Chondrocyte (in vitro differentiated cells): ENCODE measurements around the gene ZNF132. TPM values are rescaled to one million over a fixed set of nuclear protein-coding genes. Genes with fewer than 3 reads are reported as not detected.
A peak's percentile ranks its signal among the peaks of the same experiment; 100 is the strongest.
"Not testable (repeated sequence)": the region's sequence is repeated elsewhere in the genome, so short reads cannot be mapped to it uniquely, and the experiment has no call there.

Experiments used
- DNase-seq: peaks from one replicate; pipeline ENCODE4 v3.0.0; 2021; ENCODE audit warnings: mixed read lengths, low spot score
- H3K27ac Mint-ChIP-seq: one replicate; pipeline ENCODE4 v1.8.0; 2021; ENCODE audit warnings: mild to moderate bottlenecking, moderate library complexity, mixed read lengths; ENCODE audit not compliant: unreplicated experiment
- H3K27me3 Mint-ChIP-seq: 2 replicates; pipeline ENCODE4 v1.8.0; 2021; ENCODE audit warnings: low read depth, mixed read lengths
- H3K36me3 Mint-ChIP-seq: 2 replicates; pipeline ENCODE4 v1.8.0; 2021; ENCODE audit warnings: low read depth, mixed read lengths
- H3K4me1 Mint-ChIP-seq: 2 replicates; pipeline ENCODE4 v1.8.0; 2021; ENCODE audit warnings: low read depth, mild to moderate bottlenecking, mixed read lengths
- H3K4me3 Mint-ChIP-seq: one replicate; pipeline ENCODE4 v1.8.0; 2021; ENCODE audit warnings: mild to moderate bottlenecking, moderate library complexity, mixed read lengths; ENCODE audit not compliant: unreplicated experiment
- H3K9me3 Mint-ChIP-seq: 2 replicates; pipeline ENCODE4 v1.8.0; 2021; ENCODE audit warnings: low read depth, mixed read lengths
- CTCF ChIP-seq: fragments of 200-600 bp; sonication (generic); IDR thresholded peaks from 2 replicates; pipeline ENCODE4 v1.5.0; 2021; ENCODE audit warnings: antibody characterized with exemption, mild to moderate bottlenecking, moderate library complexity
- total RNA-seq: library from RNA; stranded (reverse); gene quantifications from 3 replicates; pipeline ENCODE4 v1.2.1, GENCODE V29; 2021

Gene ZNF132
- total RNA-seq, 1 donor from 2014 or later: 1.8 TPM

- H3K4me3 Mint-ChIP-seq: no peak overlapping the region
- peaks cover 3% of the 10 kb centered on the region for H3K36me3 Mint-ChIP-seq
- H3K27ac Mint-ChIP-seq: no peak overlapping the region
- TF ChIP-seq CTCF: no peak
- H3K9me3 Mint-ChIP-seq: no peaks in the 10 kb centered on the region
- peaks cover 35% of the 10 kb centered on the region for H3K4me1 Mint-ChIP-seq
- H3K27me3 Mint-ChIP-seq: no peaks in the 10 kb centered on the region
- no peak for DNase-seq
Observed at GRCh38 chr19:58471736-58472135, 31.8 kb upstream of the ZNF132 start.

GRCh38 chr19:58470837-58471543, 31.0 kb upstream of the ZNF132 start:
- H3K4me1 Mint-ChIP-seq: peaks cover 38% of the 10 kb centered on the region
- DNase-seq, H3K27ac Mint-ChIP-seq, H3K36me3 Mint-ChIP-seq, H3K27me3 Mint-ChIP-seq, H3K9me3 Mint-ChIP-seq, H3K4me3 Mint-ChIP-seq: not testable (repeated sequence)

GRCh38 chr19:58469241-58470013, 29.5 kb upstream of the ZNF132 start:
- Mint-ChIP-seq H3K4me1 (peaks cover 27% of the 10 kb centered on the region), H3K4me3 (no peak overlapping the region), H3K9me3 (no peaks in the 10 kb centered on the region), H3K36me3 (peaks cover 3% of the 10 kb centered on the region), H3K27ac (no peak overlapping the region), H3K27me3 (no peaks in the 10 kb centered on the region)
- TF ChIP-seq CTCF: no peak
- DNase-seq: no peak

- H3K27ac Mint-ChIP-seq: peak overlapping the region; percentile 76
- peak overlapping the region; percentile 85 for H3K4me3 Mint-ChIP-seq
- no peak for TF ChIP-seq CTCF
- H3K36me3 Mint-ChIP-seq: peaks cover 3% of the 10 kb centered on the region
- H3K4me1 Mint-ChIP-seq: peaks cover 21% of the 10 kb centered on the region
- H3K27me3 Mint-ChIP-seq: no peaks in the 10 kb centered on the region
- no peak for DNase-seq
- no peaks in the 10 kb centered on the region for H3K9me3 Mint-ChIP-seq
Observed at GRCh38 chr19:58468216-58468839, 28.4 kb upstream of the ZNF132 start.

- Mint-ChIP-seq H3K4me3 (peak within 1 kb of the TSS; percentile 85), H3K27me3 (no peaks in the 10 kb centered on the region), H3K36me3 (peaks cover 3% of the 10 kb centered on the region), H3K9me3 (no peaks in the 10 kb centered on the region), H3K4me1 (peaks cover 21% of the 10 kb centered on the region), H3K27ac (peak within 1 kb of the TSS; percentile 86)
- peak; percentile 14 for TF ChIP-seq CTCF
- DNase-seq: peak; percentile 99
Observed at GRCh38 chr19:58466760-58467589, 27.0 kb upstream of the ZNF132 start, which contains the start of gene ZNF324. TSS of gene ZNF324 (plus strand) at chr19:58467080. CDS start at chr19:58469186, 2,106 bp downstream.
